ENCODE results near the gene PAN3.
"Not testable (repeated sequence)": the region's sequence is repeated elsewhere in the genome, so short reads cannot be mapped to it uniquely, and the experiment has no call there.

PAN3 gene

GRCh38 chr13:28100150-28101121 is 37.9 kb upstream of the PAN3 start, which contains the start of gene FLT3:
FLT3 (minus strand) TSS chr13:28100576; CDS start chr13:28100510, 66 bp downstream.
- no peak within 1 kb of the TSS for H3K4me3 ChIP-seq (ENCODE audit: low read length)
- peak; percentile 5 for DNase-seq (ENCODE audit: low read depth)
- TF ChIP-seq CTCF (conservative IDR thresholded peaks at IDR 0.05; ENCODE audit: low read length), result no peak

GRCh38 chr13:28101886-28102285 is 36.5 kb upstream of the PAN3 start:
- H3K4me3 ChIP-seq (ENCODE audit: low read length); DNase-seq (ENCODE audit: low read depth): not testable (repeated sequence)

GRCh38 chr13:28106976-28107375 is 31.4 kb upstream of the PAN3 start:
- no peak overlapping the region for H3K4me3 ChIP-seq (ENCODE audit: low read length)
- no peak for TF ChIP-seq CTCF (conservative IDR thresholded peaks at IDR 0.05; ENCODE audit: low read length)
- no peak for DNase-seq (ENCODE audit: low read depth)

- H3K4me3 ChIP-seq (ENCODE audit: low read length), result no peak overlapping the region
- DNase-seq (ENCODE audit: low read depth), result no peak
- TF ChIP-seq CTCF (conservative IDR thresholded peaks at IDR 0.05; ENCODE audit: low read length), result no peak
Measured at GRCh38 chr13:28110414-28110813, 27.9 kb upstream of the PAN3 start.

GRCh38 chr13:28116736-28117135 is 21.6 kb upstream of the PAN3 start:
- no peak for DNase-seq (ENCODE audit: low read depth)
- no peak for TF ChIP-seq CTCF (conservative IDR thresholded peaks at IDR 0.05; ENCODE audit: low read length)
- H3K4me3 ChIP-seq (ENCODE audit: low read length), result no peak overlapping the region

GRCh38 chr13:28117689-28118377 is 20.5 kb upstream of the PAN3 start:
- TF ChIP-seq CTCF (conservative IDR thresholded peaks at IDR 0.05; ENCODE audit: low read length), result no peak
- no peak for DNase-seq (ENCODE audit: low read depth)
- H3K4me3 ChIP-seq (ENCODE audit: low read length), result no peak overlapping the region

GRCh38 chr13:28120317-28120716 is 18.0 kb upstream of the PAN3 start:
- H3K4me3 ChIP-seq (ENCODE audit: low read length), result no peak overlapping the region
- DNase-seq (ENCODE audit: low read depth), result no peak
- no peak for TF ChIP-seq CTCF (conservative IDR thresholded peaks at IDR 0.05; ENCODE audit: low read length)
